T1000 (cell line): ENCODE data around the gene SFXN1.

Experiments used
- DNase-seq: peaks from one replicate; lab custom pipeline; 2025; ENCODE audit warnings: mixed read lengths; lab: John Stamatoyannopoulos, UW

SFXN1 gene

GRCh38 chr5:175575301-175575700, 96.9 kb downstream of the SFXN1 start:
- no peak for DNase-seq

DNA sequence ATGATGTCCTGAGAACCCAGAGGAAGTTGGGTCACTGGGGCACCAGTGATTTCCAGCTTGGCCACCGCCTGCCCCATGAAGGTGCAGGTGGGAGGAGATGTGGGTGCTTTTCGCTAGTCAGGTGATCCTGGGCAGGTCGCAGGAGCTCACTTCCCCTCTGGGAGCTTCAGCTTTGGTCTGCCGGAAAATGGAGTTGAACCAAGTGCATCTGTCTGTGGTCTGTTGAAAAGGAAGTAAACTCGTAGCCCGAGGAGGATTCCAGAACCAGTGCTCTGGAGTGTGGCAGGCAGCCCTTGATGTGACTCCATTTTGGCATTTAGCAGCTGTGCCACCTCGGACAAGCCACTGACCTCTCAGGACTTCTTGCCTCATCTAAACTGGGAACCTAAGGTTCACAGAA, 97.7 kb downstream of the SFXN1 start:
- DNase-seq = no peak

DNA sequence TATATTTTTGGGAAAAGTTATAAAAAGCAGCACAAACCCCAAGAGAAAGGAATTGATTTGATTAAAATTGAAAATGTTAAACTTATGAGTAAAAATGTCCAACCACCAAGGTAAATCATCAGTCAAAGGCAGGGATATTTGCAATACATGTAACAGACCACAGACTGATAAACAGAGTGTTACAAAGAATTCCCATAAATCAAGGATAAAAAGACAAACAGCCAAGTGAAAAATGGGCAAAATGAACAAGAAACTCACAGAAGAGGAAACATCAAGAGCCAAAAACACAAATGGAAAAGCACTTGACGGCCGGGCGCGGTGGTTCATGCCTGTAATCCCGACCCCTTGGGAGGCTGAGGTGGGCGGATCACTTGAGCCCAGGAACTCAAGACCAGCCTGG, 98.2 kb downstream of the SFXN1 start:
- DNase-seq = no peak
